ENCODE measurements around the gene LMAN2. TPM values are rescaled to one million over a fixed set of nuclear protein-coding genes. Genes with fewer than 3 reads are reported as not detected.
"Not testable (repeated sequence)": the region's sequence is repeated elsewhere in the genome, so short reads cannot be mapped to it uniquely, and the experiment has no call there.

The LMAN2 gene
- total and polyA plus RNA-seq, 5 experiments from 2014 or later: 77.1 to 243 (median 212) TPM

DNA sequence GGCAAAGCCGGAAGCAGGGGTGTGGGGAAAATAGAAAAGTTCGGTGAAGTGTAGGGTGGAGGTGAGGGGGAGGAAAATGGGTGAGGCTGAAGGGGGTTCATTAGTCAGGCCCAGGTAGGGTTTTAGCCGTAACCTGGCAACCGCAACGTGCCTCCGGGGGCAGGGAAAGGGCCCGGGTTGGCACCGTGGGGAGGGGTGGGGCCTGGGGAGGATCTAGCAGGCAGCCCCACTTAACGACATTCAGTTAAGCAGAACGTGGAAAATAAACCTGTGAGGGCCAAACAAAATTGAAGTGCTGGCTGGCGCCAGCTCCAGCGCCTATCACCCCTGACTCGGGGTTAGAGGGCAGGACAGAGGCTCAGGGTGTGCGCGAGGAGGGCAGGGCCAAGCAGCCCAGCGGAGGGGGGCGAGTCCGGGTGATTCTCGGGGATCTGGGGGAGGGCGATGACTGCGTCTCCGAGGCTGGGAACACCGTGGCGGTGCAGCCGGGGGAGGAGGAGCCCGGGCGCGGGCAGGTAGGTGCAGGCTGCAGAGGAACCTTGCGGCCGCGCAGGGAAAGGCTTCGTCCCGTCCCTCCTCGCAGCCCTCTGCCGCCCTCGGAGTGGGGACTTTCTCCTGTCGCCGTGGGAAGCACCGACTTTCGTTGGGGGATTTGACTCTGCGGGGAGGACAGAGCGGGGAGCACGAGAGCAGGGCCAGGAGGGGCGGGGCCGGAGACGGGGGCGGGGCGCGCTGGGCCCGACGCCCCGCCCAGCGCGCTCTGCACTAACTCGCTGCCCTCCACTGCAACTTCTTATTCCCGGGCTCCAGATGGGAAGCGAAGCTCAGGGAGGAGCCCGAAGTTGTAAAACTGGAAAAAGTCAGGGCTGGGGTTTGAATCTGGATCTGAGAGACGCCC, 11.4 kb upstream of the LMAN2 start:
- DNase-seq (peak; percentile 36 to 78 (median 61)), ATAC-seq (peak; percentile 67)
- Mint-ChIP-seq H3K27me3 (no peaks in the 10 kb centered on the region), H3K36me3 (peaks cover 0 to 33% (median 0%) of the 10 kb centered on the region in 3 donors), H3K4me1 (peaks cover 38 to 73% (median 72%) of the 10 kb centered on the region in 4 donors), H3K9me3 (no peaks in the 10 kb centered on the region), H3K27ac (peak overlapping the region; percentile 89 to 98 (median 94)), H3K4me3 (peak overlapping the region; percentile 79 to 93 (median 88))
- POLR2A ChIA-PET: interaction anchor here (0.9 to 13.2 kb wide), 5 partner anchors 6 to 66 kb away, joined by 3 to 247 read pairs (median 27); partner anchors contain the start of genes LMAN2 and RGS14

DNA sequence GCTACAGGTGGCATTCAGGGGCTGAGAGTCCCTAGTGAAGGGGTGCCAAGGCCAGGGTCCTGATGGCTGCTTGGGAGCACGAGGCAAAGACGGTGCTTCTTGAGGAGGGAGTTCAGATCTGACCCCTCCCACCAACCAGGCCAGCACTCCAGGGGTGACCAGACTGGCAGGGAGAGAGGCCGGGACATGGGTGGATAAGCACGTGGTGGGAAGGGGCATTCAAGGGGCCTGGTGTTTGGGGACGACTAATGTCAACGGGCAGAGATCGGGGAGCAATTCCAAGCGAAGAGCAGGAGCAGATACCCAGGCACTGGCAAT, 10.8 kb upstream of the LMAN2 start:
- peaks cover 0 to 33% (median 0%) of the 10 kb centered on the region in 3 donors for H3K36me3 Mint-ChIP-seq
- DNase-seq: no peak
- POLR2A ChIA-PET: interaction anchor here (0.9 to 12.6 kb wide), 4 partner anchors 7 to 67 kb away, joined by 3 to 247 read pairs (median 16); partner anchors contain the start of genes GRK6 and LMAN2

DNA sequence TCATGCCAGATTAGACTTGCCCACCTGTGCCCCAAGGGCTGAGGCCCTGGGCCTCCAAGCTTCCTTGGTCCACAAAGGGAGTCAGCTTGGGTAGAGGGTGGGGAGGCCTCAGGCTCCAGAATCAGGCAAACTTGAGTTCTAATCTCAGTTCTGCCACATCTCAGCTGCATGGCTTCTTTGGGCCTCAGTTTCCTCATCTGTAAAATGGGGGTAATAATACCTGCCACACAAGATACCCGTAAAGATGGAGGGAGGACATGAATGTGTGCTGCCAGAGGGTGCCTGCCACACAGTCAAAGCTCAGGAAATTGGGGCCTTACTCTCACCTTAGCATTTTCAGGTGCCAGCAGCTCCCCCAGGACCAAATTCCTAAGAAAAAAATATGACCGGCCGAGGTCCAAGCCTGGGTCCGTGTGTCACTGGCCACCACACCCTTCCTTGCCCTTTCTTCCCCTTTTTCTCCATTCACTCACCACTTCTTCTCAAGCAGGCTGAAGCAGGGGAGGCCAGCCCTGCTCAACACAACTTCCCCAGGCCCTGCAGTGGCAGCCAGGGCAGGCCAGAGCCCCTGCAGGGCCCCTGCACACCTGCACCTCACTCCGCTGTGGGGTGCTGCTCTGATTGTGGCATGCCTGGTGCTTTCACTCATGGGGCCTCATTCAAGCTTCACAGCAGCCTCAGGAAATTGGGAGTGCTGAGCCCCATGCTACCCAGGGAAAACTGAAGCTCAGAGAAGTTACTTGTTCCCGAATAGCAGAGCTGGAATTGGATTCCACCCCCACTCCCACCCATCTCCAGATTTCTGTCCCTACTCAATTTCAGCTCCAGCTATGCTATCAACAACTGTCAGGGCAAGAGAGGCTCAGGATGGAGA, 10.2 kb upstream of the LMAN2 start:
- H3K27me3 Mint-ChIP-seq: no peaks in the 10 kb centered on the region
- POLR2A ChIA-PET: interaction anchor here (0.9 to 12.6 kb wide), 6 partner anchors 8 to 73 kb away, joined by 3 to 247 read pairs (median 4); partner anchors contain the start of genes GRK6 and LMAN2
- peak overlapping the region; percentile 79 to 93 (median 88) for H3K4me3 Mint-ChIP-seq
- DNase-seq (no peak), ATAC-seq (peak in 1 of 2 donors; percentile 15)
- peaks cover 0 to 31% (median 0%) of the 10 kb centered on the region in 3 donors for H3K36me3 Mint-ChIP-seq
- H3K4me1 Mint-ChIP-seq: peaks cover 48 to 84% (median 80%) of the 10 kb centered on the region in 4 donors
- peak overlapping the region; percentile 89 to 98 (median 94) for H3K27ac Mint-ChIP-seq
- no peaks in the 10 kb centered on the region for H3K9me3 Mint-ChIP-seq

More for the DNA sequence above, 10.8 kb upstream of the LMAN2 start:
- ATAC-seq: no peak
- no peaks in the 10 kb centered on the region for H3K27me3 Mint-ChIP-seq
- peak overlapping the region; percentile 79 to 93 (median 88) for H3K4me3 Mint-ChIP-seq
- no peaks in the 10 kb centered on the region for H3K9me3 Mint-ChIP-seq
- H3K4me1 Mint-ChIP-seq: peaks cover 42 to 78% (median 77%) of the 10 kb centered on the region in 4 donors
- H3K27ac Mint-ChIP-seq: peak overlapping the region; percentile 89 to 98 (median 94)

DNA sequence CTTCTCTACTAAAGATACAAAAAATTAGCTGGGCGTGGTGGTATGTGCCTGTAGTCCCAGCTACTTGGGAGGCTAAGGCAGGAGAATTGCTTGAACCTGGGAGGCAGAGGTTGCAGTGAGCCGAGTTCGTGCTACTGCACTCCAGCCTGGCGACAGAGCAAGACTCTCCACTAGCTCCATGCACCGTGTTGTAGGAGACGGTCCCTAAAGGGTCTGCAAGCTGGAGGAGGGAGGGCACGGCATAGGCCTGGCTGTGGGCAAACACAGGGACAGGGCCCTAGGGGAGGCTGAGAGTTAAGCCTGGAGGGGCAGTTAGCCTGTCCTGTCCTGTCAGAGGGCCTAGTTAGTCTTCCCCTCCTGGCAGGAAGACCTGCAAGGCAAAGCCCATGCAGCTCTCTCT, 9.3 kb upstream of the LMAN2 start:
- not testable (repeated sequence) for H3K9me3 Mint-ChIP-seq, H3K27me3 Mint-ChIP-seq, DNase-seq, ATAC-seq
- Mint-ChIP-seq H3K27ac (peak overlapping the region in 8 of 10 donors; percentile 24 to 94 (median 90)), H3K4me1 (peaks cover 47 to 90% (median 84%) of the 10 kb centered on the region in 4 donors), H3K36me3 (peaks cover 0 to 24% (median 0%) of the 10 kb centered on the region in 3 donors), H3K4me3 (peak overlapping the region; percentile 18 to 90 (median 81))
- POLR2A ChIA-PET: interaction anchor here (1.1 to 12.6 kb wide), 4 partner anchors 9 to 65 kb away, joined by 3 to 247 read pairs (median 15); partner anchors contain the start of gene LMAN2

DNA sequence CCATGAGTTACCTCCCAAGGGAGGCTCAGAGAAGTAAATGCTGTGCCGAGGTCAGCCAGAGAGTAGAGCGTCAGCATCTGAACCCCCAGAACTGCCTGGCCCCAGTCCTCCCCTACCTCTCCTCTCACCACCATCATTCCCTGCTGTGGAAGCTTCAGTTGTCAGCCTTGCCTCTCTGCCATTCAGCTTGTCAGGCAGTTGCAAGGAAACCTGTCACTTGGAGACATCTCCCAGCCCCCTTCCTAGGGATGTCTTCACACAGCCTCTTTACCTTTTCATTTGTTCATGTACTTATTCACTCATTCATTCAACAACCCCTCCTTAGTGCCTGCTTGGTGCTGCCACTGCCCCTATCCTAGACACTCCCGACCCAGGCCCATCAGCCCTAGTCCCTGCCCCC, 8.4 kb upstream of the LMAN2 start:
- POLR2A ChIA-PET: interaction anchor here (3.2 to 12.6 kb wide), 2 partner anchors 8 to 9 kb away, joined by 27 to 247 read pairs; partner anchors contain the start of gene LMAN2
- peak overlapping the region; percentile 91 to 99 (median 95) for H3K27ac Mint-ChIP-seq
- H3K27me3 Mint-ChIP-seq: no peaks in the 10 kb centered on the region
- peak overlapping the region; percentile 81 to 98 (median 86) for H3K4me3 Mint-ChIP-seq
- peaks cover 0 to 21% (median 1%) of the 10 kb centered on the region in 3 donors for H3K36me3 Mint-ChIP-seq
- peaks cover 45 to 92% (median 89%) of the 10 kb centered on the region in 4 donors for H3K4me1 Mint-ChIP-seq
- ATAC-seq (no peak), DNase-seq (no peak)
- peaks cover 0 to 2% (median 0%) of the 10 kb centered on the region in 9 donors for H3K9me3 Mint-ChIP-seq

DNA sequence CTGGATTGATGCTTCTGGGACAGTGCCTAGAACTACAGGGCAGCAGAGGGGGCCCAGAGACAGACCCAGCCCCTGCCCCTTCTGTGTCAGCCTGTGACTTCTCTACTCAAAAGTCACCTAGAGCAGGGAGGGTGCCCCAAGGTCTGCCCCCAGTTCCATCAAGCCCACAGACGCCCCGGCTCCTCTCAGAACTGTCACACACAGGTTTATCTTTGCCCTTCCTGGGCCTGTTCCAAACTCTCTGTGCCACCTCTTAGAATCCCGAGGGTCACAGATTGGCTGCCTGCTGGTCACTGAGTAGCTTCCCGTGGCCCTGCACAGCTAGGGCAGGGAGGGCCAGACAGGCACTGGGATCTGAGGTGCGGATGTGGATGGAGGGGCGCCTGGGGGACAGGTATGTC, 8.0 kb upstream of the LMAN2 start:
- H3K27ac Mint-ChIP-seq: peak overlapping the region; percentile 91 to 99 (median 95)

DNA sequence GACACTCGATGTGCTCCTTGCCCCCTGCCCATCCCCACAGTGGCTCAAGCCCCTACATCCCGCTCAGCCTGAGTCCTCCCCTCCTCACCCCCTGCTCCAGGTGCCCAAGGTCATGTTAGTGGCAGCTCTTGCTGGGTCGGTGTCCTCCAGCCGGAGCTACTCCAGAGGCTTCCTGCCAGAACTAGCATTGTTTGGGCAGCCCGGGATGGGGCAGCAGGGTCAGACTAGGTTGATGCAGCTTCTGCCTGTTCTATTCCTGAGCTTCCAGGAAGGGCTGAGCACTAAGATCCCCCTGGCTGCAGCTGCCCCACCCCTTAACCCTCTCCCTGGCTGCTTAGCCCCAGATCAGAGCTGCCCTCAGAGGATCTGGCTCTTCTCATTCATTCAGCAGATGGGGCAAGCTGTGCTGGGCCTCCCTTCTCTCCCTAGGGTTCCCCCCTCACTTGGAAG, 6.9 kb upstream of the LMAN2 start:
- H3K36me3 Mint-ChIP-seq: peaks cover 0 to 16% (median 1%) of the 10 kb centered on the region in 3 donors
- POLR2A ChIA-PET: interaction anchor here (1.0 to 12.6 kb wide), 9 partner anchors 11 to 49 kb away, joined by 3 to 247 read pairs (median 5); partner anchors contain the start of gene SLC34A1
- ATAC-seq (no peak), DNase-seq (no peak)
- peak overlapping the region; percentile 91 to 99 (median 95) for H3K27ac Mint-ChIP-seq
- H3K4me3 Mint-ChIP-seq: peak overlapping the region; percentile 81 to 98 (median 86)
- H3K27me3 Mint-ChIP-seq: no peaks in the 10 kb centered on the region
- peaks cover 0 to 2% (median 0%) of the 10 kb centered on the region in 9 donors for H3K9me3 Mint-ChIP-seq
- H3K4me1 Mint-ChIP-seq: peaks cover 47 to 89% (median 82%) of the 10 kb centered on the region in 4 donors

More for the DNA sequence above, 8.0 kb upstream of the LMAN2 start:
- ATAC-seq (no peak), DNase-seq (no peak)
- H3K4me1 Mint-ChIP-seq: peaks cover 48 to 92% (median 89%) of the 10 kb centered on the region in 4 donors
- peaks cover 0 to 21% (median 1%) of the 10 kb centered on the region in 3 donors for H3K36me3 Mint-ChIP-seq
- H3K9me3 Mint-ChIP-seq: peaks cover 0 to 2% (median 0%) of the 10 kb centered on the region in 9 donors
- H3K4me3 Mint-ChIP-seq: peak overlapping the region; percentile 81 to 98 (median 86)
- POLR2A ChIA-PET: interaction anchor here (0.6 to 12.6 kb wide), 6 partner anchors 8 to 50 kb away, joined by 3 to 247 read pairs (median 6); partner anchors contain the start of genes LMAN2 and SLC34A1
- no peaks in the 10 kb centered on the region for H3K27me3 Mint-ChIP-seq

DNA sequence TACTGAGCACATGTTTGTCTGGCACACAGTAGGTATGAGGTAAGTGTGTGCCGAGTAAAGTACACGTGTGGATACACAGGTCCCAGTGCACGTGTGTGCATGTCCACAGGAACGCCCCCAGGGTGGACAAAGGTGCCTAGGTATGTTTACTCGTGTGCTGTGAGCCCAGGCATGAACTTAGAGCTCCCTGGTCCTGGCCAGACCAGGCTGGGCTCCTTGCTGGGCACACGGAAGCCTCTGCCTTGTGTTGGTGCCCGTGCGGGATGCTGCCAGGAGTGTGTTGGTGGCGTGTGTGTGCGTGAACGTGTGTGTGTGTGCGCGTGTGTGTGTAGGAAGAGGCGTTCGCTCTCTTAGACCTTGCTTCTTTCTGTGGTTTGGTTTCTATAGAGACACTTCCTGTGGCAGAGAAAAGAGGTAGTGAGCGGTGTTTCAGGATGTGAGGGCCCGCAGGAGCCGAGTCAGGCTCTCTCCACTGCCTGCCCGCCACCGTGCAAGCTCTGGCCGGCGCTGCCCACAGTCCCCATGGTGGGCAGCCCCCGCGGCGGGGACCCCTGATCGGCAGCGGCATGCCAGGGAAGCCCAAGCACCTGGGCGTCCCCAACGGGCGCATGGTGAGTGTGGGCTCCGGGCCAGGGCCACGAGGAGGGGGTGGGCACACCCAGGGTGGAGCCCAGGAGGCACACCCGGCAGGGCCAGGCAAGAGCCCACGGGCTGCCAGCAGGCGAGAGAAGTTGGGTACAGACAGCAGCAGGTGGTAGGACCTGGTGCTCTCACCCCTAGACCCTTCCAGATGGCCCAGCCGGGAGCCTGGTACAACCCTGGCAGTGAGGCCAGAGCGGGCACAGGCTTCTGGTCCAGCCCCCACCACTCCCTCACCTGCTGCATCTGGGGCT, 6.2 kb upstream of the LMAN2 start, which contains the start of gene RGS14:
Gene RGS14, plus strand, starts transcription at position 466 of the 893 bp plus-strand sequence. Its CDS starts 101 bp downstream, at position 567.
- no peaks in the 10 kb centered on the region for H3K27me3 Mint-ChIP-seq
- H3K36me3 Mint-ChIP-seq: peaks cover 0 to 15% (median 1%) of the 10 kb centered on the region in 3 donors
- POLR2A ChIA-PET: interaction anchor here (1.0 to 12.6 kb wide), 11 partner anchors 12 to 68 kb away, joined by 3 to 247 read pairs (median 5); partner anchors contain the start of genes GRK6 and SLC34A1
- peaks cover 44 to 84% (median 80%) of the 10 kb centered on the region in 4 donors for H3K4me1 Mint-ChIP-seq
- peak; percentile 87 to 93 for ATAC-seq
- H3K9me3 Mint-ChIP-seq: peaks cover 0 to 2% (median 0%) of the 10 kb centered on the region in 9 donors
- H3K27ac Mint-ChIP-seq: peak within 1 kb of the TSS; percentile 92 to 99 (median 96)
- H3K4me3 Mint-ChIP-seq: peak within 1 kb of the TSS; percentile 81 to 98 (median 86)
- peak; percentile 48 to 92 (median 73) for DNase-seq

DNA sequence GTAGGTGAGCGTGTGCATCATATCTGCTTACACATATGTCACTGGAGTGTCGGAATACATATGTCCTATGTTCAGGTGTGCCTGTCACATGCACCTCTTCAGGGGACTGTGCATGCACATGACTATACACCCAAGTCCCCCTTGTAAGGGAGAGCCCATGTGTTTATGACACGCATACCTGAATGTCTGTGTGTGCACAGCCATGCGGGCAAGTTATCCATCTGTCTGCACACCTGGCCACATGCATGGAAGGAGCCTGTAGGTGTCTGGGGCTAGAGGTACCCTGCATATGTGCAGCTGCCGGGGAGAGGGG, 5.6 kb upstream of the LMAN2 start:
- peak overlapping the region; percentile 90 to 99 (median 94) for H3K27ac Mint-ChIP-seq
- POLR2A ChIA-PET: interaction anchor here (0.5 to 12.6 kb wide), 8 partner anchors 12 to 132 kb away, joined by 3 to 247 read pairs (median 5); partner anchors contain the start of gene GRK6
- peak overlapping the region; percentile 81 to 98 (median 86) for H3K4me3 Mint-ChIP-seq
- H3K9me3 Mint-ChIP-seq: peaks cover 0 to 2% (median 0%) of the 10 kb centered on the region in 9 donors
- H3K27me3 Mint-ChIP-seq: no peaks in the 10 kb centered on the region
- ATAC-seq: peak in 1 of 2 donors; percentile 12
- peaks cover 40 to 79% (median 75%) of the 10 kb centered on the region in 4 donors for H3K4me1 Mint-ChIP-seq
- peak in 1 of 10 donors; percentile 7 for DNase-seq
- peaks cover 0 to 10% (median 1%) of the 10 kb centered on the region in 3 donors for H3K36me3 Mint-ChIP-seq

DNA sequence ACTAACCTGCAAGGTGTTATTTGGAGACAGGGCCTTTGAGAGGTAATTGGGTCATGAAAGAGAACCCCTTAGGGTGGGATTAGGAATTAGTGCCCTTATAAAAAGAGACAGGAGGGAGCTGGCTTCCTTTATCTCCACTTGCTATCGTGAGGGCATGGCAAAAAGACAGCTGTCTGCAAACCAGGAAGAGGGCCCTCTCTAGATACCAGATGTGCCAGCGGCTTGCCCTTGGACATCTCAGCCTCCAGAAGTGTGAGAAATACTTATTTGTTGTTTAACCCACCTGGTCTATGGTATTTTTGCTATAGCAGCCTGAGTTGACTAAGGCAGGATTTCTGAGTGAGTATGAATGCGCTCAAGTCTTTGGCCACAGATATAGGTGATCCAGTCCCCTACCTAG, 5.3 kb upstream of the LMAN2 start:
- peak overlapping the region; percentile 81 to 98 (median 86) for H3K4me3 Mint-ChIP-seq
- POLR2A ChIA-PET: interaction anchor here (0.5 to 12.6 kb wide), 12 partner anchors 13 to 241 kb away, joined by 3 to 247 read pairs (median 4); partner anchors contain the start of gene GRK6
- no peaks in the 10 kb centered on the region for H3K27me3 Mint-ChIP-seq
- peak overlapping the region; percentile 90 to 99 (median 94) for H3K27ac Mint-ChIP-seq
- peaks cover 0 to 2% (median 0%) of the 10 kb centered on the region in 9 donors for H3K9me3 Mint-ChIP-seq
- H3K36me3 Mint-ChIP-seq: peaks cover 0 to 8% (median 1%) of the 10 kb centered on the region in 3 donors
- peaks cover 38 to 79% (median 75%) of the 10 kb centered on the region in 4 donors for H3K4me1 Mint-ChIP-seq
- ATAC-seq: no peak
- DNase-seq: peak in 1 of 10 donors; percentile 18

All from naive thymus-derived CD8-positive, alpha-beta T cell (primary cell).